ENCODE data around the gene CTXN1.
A peak's percentile ranks its signal among the peaks of the same experiment; 100 is the strongest.
"Not testable (repeated sequence)": the region's sequence is repeated elsewhere in the genome, so short reads cannot be mapped to it uniquely, and the experiment has no call there.

The CTXN1 gene

GRCh38 chr19:7924651-7925170 lies 1.2 kb downstream of the CTXN1 start:
- DNase-seq, result no peak

DNA sequence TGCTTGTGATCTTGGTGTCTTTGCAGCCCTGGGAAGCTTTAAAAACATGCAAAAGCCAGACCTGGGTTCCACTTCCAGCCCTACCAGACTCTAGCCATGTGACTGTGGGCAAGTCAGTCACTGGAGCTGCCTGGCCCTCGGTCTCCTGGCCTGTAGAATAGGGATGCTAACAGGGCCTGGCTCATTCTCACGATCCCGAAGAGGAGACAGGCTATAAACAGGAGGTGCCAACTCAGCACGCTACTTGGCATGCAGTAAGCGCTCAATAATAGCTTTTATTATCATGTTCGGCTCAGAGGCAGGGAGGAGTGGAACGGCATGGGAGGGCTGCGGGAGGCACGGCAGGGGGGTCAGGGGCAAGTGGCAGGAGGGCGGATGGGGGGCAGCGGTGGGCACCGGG lies 1.7 kb downstream of the CTXN1 start:
- no peak for DNase-seq

DNA sequence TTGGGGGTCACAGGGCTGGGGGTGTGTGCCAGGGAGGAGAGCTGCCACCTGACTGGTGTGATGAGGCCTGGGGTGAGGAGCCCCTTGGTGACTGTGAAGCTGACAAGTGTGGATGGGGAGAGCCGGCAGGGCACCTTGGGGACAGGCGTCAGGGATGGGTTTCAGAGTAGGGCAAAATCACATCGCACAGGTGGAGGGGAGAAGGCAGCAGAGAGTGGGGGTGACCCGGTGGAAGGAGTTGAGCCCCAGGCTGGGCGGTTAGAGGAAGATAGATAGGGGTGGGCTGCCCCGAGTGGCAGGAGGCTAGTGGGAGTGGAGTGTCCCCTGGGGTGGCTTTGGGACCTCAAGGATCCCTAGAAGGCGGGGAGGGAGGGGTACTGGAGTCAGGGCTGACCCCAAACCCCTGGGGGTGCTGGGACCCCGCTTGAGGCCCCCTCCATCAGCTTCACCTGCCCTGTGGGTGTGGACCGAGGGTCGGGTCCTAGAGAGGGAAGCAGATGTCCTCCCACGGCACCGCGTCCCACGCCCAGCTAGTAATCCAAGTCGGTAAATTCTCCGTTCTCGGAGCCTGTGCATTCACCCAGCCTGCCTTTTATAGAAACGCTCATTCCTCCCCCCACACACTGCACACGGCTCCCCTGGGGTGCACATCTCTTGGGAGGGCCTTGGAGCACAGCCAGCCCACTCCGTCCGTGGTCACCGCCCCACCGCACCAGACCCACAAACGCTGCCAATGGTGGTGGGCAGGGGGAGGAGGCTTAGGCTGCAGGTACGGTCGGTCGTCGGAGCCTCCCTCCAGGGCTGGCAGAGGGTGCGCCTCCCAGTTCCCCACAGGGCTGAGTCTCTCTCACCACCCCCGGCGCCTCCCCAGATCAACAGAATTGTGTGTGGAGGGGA lies 2.4 kb downstream of the CTXN1 start:
- DNase-seq, result no peak

DNA sequence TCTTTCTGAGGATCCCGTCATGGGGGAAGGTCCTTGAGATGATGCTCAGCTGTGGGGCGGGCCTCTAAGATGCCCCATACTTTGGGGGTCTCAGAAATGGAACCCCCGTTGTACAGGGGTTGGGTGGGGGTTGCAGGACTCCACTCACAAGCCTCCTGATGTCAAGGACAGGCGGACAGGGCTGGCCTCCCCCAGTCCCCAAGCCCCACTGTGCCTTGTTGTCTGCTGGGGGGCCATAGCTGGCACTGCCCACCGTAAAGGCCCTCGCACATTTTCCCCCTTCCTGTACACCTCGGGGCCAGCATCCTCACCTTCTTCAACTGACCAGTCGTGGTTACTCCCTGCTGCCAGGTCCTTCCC lies 3.1 kb downstream of the CTXN1 start:
- DNase-seq, result no peak

DNA sequence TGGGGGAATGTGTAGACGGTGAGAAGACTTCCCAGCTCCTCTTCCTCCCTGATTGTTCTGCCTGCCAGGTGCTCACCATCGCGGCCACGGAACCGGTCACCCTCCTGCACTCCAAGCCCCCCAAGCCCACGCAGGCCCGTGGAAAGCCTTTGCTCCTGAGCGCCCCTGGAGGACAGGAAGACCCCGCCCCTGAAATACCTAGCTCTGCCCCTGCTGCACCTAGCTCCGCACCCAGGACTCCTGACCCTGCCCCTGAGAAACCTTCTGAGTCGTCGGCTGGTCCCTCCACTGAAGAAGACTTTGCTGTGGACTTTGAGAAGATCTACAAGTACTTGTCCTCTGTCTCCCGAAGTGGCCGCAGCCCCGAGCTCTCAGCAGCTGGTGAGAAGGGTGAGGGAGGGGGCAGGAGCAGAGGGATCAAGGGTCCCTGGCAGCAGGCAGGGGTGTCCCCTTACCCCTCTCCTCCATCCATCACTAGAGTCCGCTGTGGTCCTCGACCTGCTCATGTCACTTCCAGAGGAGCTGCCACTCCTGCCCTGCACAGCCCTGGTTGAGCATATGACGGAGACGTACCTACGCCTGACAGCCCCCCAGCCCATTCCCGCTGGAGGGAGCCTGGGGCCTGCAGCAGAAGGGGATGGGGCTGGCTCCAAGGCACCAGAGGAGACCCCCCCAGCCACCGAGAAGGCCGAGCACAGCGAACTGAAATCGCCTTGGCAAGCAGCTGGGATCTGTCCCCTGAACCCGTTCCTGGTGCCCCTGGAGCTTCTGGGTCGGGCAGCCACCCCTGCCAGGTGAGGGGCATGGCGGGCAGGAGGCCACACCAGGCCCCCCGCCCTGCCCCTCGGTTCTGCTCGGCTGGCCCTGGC lies 3.7 kb downstream of the CTXN1 start:
- no peak for DNase-seq

- no peak for DNase-seq
Measured at GRCh38 chr19:7921302-7921966, 4.5 kb downstream of the CTXN1 start.

- DNase-seq, result peak; percentile 98
Measured at GRCh38 chr19:7920519-7921301, 5.2 kb downstream of the CTXN1 start.

- DNase-seq, result peak; percentile 95
Measured at GRCh38 chr19:7919610-7920518, 6.1 kb downstream of the CTXN1 start, which contains the start of gene SNAPC2. Gene SNAPC2, plus strand, starts transcription at chr19:7920338. Its CDS starts 29 bp downstream, at chr19:7920367.

GRCh38 chr19:7918615-7919421 lies 7.1 kb downstream of the CTXN1 start:
- DNase-seq, result no peak

DNA sequence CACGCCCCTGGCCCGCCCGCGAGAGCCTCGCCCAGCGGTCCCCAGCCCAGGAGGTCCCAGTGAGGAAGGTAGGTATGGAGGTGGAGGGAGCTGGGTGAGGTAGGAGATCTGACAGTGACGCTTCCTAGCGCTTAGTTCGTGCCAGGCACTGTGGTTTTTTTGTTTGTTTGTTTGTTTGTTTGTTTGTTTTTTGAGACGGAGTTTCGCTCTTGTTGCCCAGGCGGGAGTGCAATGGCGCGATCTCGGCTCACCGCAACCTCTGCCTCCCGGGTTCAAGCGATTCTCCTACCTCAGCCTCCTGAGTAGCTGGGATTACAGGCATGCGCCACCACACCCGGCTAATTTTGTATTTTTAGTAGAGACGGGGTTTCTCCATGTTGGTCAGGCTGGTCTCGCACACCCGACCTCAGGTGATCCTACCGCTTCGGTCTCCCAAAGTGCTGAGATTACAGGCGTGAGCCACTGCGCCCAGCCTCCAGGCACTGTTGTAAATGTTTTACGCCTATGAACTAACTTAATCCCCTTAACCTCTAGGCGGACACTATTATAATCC lies 7.8 kb downstream of the CTXN1 start:
- DNase-seq, result not testable (repeated sequence)

DNA sequence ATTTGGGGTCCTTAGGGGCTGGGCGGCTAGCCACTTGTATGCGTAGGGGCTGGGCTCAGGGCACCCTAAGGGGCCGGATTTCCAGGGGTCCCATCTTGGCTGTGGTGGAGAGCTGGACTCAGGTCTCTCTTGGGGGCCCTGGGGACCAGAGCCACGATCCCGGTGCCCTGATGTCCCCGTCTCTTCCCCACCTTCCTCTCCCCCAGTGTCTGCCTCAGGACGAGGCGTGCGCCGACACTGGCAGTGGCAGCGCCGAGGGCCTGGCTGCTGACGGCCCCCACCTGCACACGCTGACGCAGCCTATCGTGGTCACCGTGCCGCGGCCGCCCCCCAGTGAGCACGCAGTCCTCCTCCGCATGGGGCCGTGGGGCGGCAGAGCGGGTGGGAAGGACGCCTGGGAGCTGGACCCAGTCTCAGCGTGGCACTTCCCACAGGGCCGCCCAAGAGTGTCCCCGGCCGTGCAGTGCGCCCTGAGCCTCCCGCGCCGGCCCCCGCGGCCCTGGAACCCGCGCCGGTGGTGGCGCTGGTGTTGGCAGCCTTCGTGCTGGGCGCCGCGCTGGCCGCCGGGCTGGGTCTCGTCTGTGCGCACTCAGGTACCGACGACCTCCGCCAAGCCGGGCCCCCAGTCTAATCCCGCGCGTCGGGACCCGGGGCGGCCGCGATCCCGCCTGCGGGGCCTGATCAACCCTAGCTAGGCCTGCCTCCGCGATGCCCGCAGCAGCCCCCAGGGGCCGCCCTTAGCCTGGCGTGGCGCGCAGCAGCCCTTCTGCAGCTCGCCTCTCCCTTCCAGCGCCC lies 8.5 kb downstream of the CTXN1 start:
- peak; percentile 48 for DNase-seq

GRCh38 chr19:7916955-7917266 lies 9.0 kb downstream of the CTXN1 start:
- no peak for DNase-seq

DNA sequence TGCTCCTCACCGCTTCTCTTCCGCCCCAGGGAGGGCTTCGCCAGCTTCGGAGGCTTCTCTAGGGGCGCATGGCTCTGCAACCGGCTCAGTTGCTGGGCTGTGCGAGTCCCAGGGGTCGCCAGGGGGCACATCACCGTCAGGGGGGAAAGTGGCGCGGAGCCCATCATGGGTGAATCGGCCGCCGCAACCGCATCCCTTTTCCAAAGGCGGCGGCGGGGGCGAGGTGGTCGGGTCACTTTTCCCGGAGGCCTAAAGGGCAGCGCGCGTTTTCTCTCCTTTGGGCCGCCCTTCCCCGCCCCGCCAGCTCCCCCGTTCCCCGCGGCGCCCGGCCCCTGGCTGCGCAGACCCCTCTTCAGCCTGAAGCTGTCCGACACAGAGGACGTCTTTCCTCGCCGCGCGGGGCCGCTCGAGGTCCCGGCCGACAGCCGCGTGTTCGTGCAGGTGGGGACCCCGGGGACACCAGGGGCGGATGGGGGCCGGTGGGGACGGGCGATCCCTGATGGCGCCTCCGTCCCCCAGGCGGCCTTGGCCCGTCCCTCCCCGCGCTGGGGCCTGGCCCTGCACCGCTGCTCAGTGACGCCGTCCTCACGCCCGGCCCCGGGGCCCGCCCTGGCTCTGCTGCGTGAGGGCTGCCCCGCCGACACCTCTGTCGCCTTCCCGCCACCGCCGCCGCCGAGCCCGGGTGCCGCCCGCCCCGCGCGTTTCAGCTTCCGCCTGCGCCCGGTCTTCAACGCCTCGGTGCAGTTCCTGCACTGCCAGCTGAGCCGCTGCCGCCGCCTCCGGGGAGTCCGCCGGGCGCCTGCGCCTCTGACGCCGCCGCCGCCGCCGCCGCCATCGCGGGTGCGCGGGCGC lies 9.6 kb downstream of the CTXN1 start:
- peak; percentile 31 for DNase-seq

DNA sequence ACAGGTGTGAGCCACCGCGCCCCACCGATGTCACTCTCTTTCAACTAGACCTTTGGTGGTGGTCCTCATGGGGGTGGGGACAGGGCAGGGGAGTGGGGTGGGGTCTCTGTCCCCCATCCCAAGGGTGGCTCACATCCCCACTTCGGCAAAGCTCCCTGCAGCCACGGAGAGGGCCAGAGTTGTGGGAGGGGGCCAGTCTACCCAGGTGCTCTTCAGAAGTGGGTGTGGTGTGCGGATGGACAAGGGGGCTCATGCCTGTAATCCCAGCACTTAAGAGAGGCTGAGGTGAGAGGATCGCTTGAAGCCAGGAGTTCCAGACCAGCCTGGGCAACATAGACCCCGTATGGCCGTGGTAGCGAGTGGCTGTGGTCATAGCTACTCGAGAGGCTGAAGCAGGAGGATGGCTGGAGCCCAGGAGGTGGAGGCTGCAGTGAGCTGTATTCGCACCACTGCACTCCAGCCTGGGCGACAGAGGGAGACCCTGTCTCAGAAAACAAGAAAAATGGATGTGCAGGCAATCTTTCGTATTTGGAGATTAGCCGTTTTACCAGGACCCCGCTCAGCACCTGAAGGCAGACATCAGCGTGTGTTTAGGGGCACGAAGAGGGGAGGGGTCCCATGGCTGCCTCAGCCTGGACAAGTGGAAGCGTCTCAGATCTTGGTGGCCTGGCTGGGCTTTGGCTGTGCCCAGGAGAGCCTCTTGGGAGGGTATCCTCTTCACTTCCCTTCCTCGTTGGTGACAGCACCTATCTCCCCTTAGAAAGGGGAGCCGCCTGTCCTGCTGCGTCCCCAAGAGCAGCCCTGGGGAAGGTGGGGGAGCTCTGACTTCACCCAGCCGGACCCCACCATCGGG lies 10.5 kb downstream of the CTXN1 start:
- no peak for DNase-seq

- no peak for DNase-seq
Measured at GRCh38 chr19:7914598-7915045, 11.3 kb downstream of the CTXN1 start, which contains the start of gene TGFBR3L. Gene TGFBR3L, plus strand, starts transcription at chr19:7914830.

GRCh38 chr19:7914099-7914498 lies 11.8 kb downstream of the CTXN1 start:
- DNase-seq, result no peak

DNA sequence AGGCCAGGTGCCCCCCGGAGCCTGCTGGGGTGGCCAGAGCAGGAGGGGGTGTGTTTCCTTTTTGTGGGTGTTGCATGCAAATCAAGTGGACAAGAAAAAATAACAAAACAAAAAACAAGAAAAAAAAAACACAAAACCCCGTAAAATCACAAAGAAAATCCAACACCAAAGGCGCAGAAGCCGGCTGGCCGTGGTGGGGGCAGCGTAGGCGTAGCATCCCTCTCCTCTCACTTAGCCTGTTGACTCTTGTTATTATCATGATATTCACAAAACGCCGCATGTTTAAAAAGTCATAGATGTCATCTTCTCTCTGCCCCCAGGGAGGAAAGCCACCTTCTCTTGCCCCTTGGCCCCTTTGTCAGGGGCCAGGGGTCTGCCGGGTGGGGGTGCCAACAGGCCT lies 12.3 kb downstream of the CTXN1 start:
- DNase-seq, result no peak
